Osteocyte (in vitro differentiated cells): ENCODE results near the gene KAZN. TPM values are rescaled to one million over a fixed set of nuclear protein-coding genes. Genes with fewer than 3 reads are reported as not detected.

ENCODE experiments used
- DNase-seq: peaks from one replicate; pipeline ENCODE4 v3.0.0; 2021; ENCODE audit warnings: mixed read lengths; ENCODE audit not compliant: unreplicated experiment; ENCODE audit errors: extremely low spot score
- H3K27ac Mint-ChIP-seq: one replicate; pipeline ENCODE4 v1.8.0; 2021; ENCODE audit warnings: mild to moderate bottlenecking, mixed read lengths; ENCODE audit not compliant: unreplicated experiment
- H3K27me3 Mint-ChIP-seq: one replicate; pipeline ENCODE4 v1.8.0; 2021; ENCODE audit warnings: mixed read lengths; ENCODE audit not compliant: unreplicated experiment
- H3K36me3 Mint-ChIP-seq: one replicate; pipeline ENCODE4 v1.8.0; 2021; ENCODE audit warnings: mixed read lengths; ENCODE audit not compliant: unreplicated experiment
- H3K4me1 Mint-ChIP-seq: one replicate; pipeline ENCODE4 v1.8.0; 2021; ENCODE audit warnings: mixed read lengths; ENCODE audit not compliant: unreplicated experiment
- H3K4me3 Mint-ChIP-seq: one replicate; pipeline ENCODE4 v1.8.0; 2021; ENCODE audit warnings: mild to moderate bottlenecking, moderate library complexity, mixed read lengths; ENCODE audit not compliant: unreplicated experiment
- H3K9me3 Mint-ChIP-seq: one replicate; pipeline ENCODE4 v1.8.0; 2021; ENCODE audit warnings: mixed read lengths; ENCODE audit not compliant: unreplicated experiment
- total RNA-seq: library from RNA; stranded (reverse); gene quantifications from 2 replicates; pipeline ENCODE4 v1.2.1, GENCODE V29; 2021
- TF ChIP-seq, protein P1 (sequence below): fragments of 200-600 bp; sonication (generic); IDR thresholded peaks from 2 replicates; pipeline ENCODE4 v1.5.0; 2021; ENCODE audit warnings: antibody characterized with exemption, mild to moderate bottlenecking, moderate library complexity

Gene KAZN
- total RNA-seq, 1 donor from 2014 or later, result 47.1 TPM

DNA sequence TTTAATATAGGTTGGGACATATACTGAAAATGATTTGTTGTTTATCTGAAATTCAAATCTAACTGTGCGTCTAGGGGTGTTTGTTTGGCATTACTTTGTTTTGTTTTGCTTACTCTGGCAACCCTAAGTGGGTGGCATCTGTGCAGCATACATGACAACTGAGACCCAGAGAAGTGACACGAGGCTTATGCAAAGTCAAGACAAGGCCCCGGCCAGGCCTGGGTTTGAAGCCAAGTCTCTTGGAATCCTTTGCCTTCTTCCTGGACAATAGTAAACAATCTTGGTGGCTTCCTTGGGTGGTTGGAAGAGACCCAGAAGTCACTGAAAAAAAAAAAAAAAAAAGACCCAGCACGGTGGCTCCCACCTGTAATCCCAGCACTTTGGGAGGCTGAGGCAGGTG, 357.5 kb downstream of the KAZN start:
- Mint-ChIP-seq H3K27ac (no peak overlapping the region), H3K27me3 (no peaks in the 10 kb centered on the region), H3K4me1 (peaks cover 30% of the 10 kb centered on the region), H3K36me3 (peaks cover 20% of the 10 kb centered on the region), H3K9me3 (no peaks in the 10 kb centered on the region), H3K4me3 (no peak overlapping the region)
- DNase-seq, result no peak
- TF ChIP-seq, protein P1, sequence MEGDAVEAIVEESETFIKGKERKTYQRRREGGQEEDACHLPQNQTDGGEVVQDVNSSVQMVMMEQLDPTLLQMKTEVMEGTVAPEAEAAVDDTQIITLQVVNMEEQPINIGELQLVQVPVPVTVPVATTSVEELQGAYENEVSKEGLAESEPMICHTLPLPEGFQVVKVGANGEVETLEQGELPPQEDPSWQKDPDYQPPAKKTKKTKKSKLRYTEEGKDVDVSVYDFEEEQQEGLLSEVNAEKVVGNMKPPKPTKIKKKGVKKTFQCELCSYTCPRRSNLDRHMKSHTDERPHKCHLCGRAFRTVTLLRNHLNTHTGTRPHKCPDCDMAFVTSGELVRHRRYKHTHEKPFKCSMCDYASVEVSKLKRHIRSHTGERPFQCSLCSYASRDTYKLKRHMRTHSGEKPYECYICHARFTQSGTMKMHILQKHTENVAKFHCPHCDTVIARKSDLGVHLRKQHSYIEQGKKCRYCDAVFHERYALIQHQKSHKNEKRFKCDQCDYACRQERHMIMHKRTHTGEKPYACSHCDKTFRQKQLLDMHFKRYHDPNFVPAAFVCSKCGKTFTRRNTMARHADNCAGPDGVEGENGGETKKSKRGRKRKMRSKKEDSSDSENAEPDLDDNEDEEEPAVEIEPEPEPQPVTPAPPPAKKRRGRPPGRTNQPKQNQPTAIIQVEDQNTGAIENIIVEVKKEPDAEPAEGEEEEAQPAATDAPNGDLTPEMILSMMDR, result no peak

DNA sequence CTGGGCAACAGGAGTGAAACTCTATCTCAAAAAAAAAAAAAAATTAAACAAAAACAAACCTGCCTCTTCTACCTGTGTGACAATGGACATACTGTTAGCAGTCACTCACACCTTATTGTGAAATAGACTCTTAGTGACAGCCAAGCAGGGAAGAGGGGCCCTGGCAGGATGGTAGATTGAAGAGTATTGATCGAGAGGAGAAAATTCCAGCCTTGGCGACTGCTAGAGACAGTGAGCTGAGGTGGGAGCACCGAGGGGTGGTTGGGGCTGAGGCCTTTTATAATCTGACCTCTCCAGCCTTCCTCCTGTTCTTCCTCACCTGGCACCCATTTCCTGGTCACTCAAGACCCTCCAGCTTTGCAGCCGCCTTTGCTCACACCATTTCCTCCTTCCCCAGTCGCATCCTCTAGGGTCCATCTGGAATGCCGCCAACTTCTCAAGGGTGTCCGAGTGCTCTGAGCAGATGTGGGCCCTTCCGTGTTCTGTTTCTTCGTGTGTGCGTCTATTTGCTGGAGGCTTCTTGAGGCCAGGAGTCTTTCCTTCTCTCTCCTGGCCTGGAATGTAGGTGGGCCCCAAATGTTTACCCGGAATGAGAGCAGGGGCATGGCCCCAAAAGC, 358.2 kb downstream of the KAZN start:
- peaks cover 28% of the 10 kb centered on the region for H3K36me3 Mint-ChIP-seq
- no peak overlapping the region for H3K27ac Mint-ChIP-seq
- H3K27me3 Mint-ChIP-seq, result no peaks in the 10 kb centered on the region
- TF ChIP-seq, protein P1, result no peak
- DNase-seq, result no peak
- peaks cover 24% of the 10 kb centered on the region for H3K4me1 Mint-ChIP-seq
- no peak overlapping the region for H3K4me3 Mint-ChIP-seq
- H3K9me3 Mint-ChIP-seq, result no peaks in the 10 kb centered on the region

DNA sequence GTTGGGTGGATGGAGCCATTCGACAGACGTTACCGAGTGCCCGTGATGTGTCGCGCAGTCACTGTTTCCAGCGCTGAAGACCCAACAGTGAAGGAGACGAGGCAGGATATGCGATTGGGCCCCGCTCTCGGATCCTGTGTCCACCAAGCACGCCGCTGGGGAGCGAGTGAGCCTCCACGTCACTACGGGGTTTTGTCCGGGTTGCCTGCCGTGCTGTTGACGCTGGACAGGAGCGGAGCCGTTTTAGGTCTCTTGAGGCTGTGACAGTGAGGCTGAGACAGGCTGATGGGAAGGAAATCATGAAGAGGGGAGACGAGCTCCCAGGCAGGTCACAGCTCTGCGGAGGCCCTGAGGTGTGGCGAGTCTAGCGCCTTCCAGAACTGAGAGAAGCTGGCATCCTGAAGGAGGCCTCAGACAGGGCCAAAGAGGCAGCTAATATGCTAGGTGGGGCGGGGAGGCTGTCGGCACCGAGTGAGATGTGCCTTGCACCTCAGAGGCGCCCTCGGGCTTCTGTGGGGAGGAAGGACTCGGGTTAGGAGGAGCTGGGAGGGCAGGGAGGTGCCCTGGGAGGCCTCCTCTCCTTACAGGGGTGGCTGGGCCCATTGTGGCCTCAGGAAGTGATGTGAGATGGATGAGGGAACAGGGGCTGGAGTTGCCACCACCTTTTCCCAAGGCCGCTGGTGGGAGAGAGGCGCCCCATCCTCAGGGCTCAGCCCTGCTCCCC, 359.1 kb downstream of the KAZN start:
- H3K4me1 Mint-ChIP-seq, result peaks cover 18% of the 10 kb centered on the region
- peaks cover 34% of the 10 kb centered on the region for H3K36me3 Mint-ChIP-seq

DNA sequence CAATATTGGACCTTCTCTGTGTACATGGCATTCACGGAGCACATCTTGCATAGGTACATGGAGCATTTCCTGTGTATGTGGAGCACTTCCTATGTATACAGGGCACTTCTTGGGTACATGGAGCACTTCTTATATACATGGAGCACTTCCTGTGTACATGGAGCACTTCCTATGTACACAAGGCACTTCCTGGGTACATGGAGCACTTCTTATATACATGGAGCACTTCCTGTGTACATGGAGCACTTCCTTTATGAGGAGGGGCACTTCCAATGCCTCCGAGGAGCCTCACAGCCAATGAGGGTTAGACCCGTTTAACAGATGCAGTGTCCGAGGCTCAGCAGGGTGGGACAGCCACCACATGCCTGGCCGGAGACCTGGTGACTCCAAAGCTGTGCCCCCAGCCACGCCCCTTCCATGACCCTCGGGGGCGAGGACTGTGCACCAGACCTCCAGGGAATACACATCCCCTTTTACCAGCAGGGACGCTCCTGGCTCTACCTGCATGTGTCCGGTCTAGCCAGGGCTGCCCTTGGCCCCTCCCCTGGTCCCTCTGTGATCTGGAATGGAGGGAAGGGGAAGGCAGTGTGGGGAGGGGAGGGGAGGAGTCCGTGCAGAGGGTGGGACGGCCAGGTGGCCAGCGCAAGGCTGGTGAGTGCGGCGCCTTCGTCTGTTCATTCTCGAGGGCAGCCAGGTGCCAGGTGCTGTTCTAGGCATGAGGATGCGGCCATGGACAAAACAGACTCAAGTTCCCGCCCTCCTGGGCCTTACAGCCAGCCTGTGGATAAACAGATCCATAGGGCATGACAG, 360.0 kb downstream of the KAZN start:
- no peak for DNase-seq
- peaks cover 9% of the 10 kb centered on the region for H3K4me1 Mint-ChIP-seq
- no peaks in the 10 kb centered on the region for H3K27me3 Mint-ChIP-seq
- peaks cover 36% of the 10 kb centered on the region for H3K36me3 Mint-ChIP-seq
- TF ChIP-seq, protein P1, result no peak
- H3K27ac Mint-ChIP-seq, result no peak overlapping the region
- H3K4me3 Mint-ChIP-seq, result no peak overlapping the region
- no peaks in the 10 kb centered on the region for H3K9me3 Mint-ChIP-seq

More for the DNA sequence above, 359.1 kb downstream of the KAZN start:
- Mint-ChIP-seq H3K27me3 (no peaks in the 10 kb centered on the region), H3K4me3 (no peak overlapping the region), H3K9me3 (no peaks in the 10 kb centered on the region), H3K27ac (peak overlapping the region; percentile 41)
- no peak for DNase-seq
- TF ChIP-seq, protein P1, result no peak
